Osteoblast (primary cell): ENCODE data around the gene MARK3. TPM values are rescaled to one million over a fixed set of nuclear protein-coding genes. Genes with fewer than 3 reads are reported as not detected.

Experiments
- DNase-seq: peaks from one replicate; pipeline ENCODE4 v3.0.0; 2011; ENCODE audit warnings: low spot score, mixed read lengths; ENCODE audit not compliant: insufficient read length; ENCODE audit errors: missing footprints
- H2AFZ ChIP-seq: 2 replicates; pipeline ENCODE4 v1.6.0; 2011; ENCODE audit warnings: mild to moderate bottlenecking, low read length
- H3K27ac ChIP-seq: 2 replicates; pipeline ENCODE4 v1.5.1; 2011; ENCODE audit warnings: mild to moderate bottlenecking, low read depth, low read length, moderate library complexity
- H3K27me3 ChIP-seq: 2 replicates; pipeline ENCODE4 v1.6.0; 2012; ENCODE audit warnings: mild to moderate bottlenecking, control low read depth, inconsistent platforms, low read length, moderate library complexity; ENCODE audit not compliant: insufficient read depth
- H3K36me3 ChIP-seq: 2 replicates; pipeline ENCODE4 v1.5.1; 2011; ENCODE audit warnings: mild to moderate bottlenecking, low read length, control low read depth, moderate library complexity; ENCODE audit not compliant: insufficient read depth
- H3K4me1 ChIP-seq: 2 replicates; pipeline ENCODE4 v1.5.1; 2011; ENCODE audit warnings: mild to moderate bottlenecking, low read length, control low read depth, moderate library complexity; ENCODE audit not compliant: insufficient read depth
- H3K4me2 ChIP-seq: 2 replicates; pipeline ENCODE4 v1.6.0; 2011; ENCODE audit warnings: mild to moderate bottlenecking, low read length; ENCODE audit not compliant: insufficient read depth
- H3K4me3 ChIP-seq: fragments of 200-600 bp; sonication (generic); 3 replicates; pipeline ENCODE4 v1.5.1; 2012; ENCODE audit warnings: mild to moderate bottlenecking, low read length, inconsistent platforms; ENCODE audit not compliant: insufficient read depth
- H3K79me2 ChIP-seq: 2 replicates; pipeline ENCODE4 v1.6.0; 2012; ENCODE audit warnings: mild to moderate bottlenecking, low read length, control low read depth, inconsistent platforms; ENCODE audit not compliant: insufficient read depth
- H3K9me3 ChIP-seq: 2 replicates; pipeline ENCODE4 v1.5.1; 2011; ENCODE audit warnings: low read depth, low read length, control low read depth
- H4K20me1 ChIP-seq: 2 replicates; pipeline ENCODE4 v1.6.0; 2012; ENCODE audit warnings: mild to moderate bottlenecking, low read length, control low read depth; ENCODE audit not compliant: insufficient read depth
- CTCF ChIP-seq: IDR thresholded peaks from 2 replicates; pipeline ENCODE4 v1.5.1; 2011; ENCODE audit warnings: mild to moderate bottlenecking, low read depth, low read length, moderate library complexity; ENCODE audit errors: extremely low read depth
- total RNA-seq: library from RNA; depleted of rRNA; stranded (reverse); fragments of >200 nt; gene quantifications from 2 replicates; pipeline ENCODE4 v1.2.3, GENCODE V29; 2012

MARK3 gene
- total RNA-seq, 1 donor, result 101 TPM

- Histone ChIP-seq H3K4me2 (no peak overlapping the region), H3K4me1 (no peaks in the 10 kb centered on the region), H3K4me3 (no peak overlapping the region), H3K27ac (no peak overlapping the region), H3K27me3 (no peaks in the 10 kb centered on the region), H2AFZ (no peak overlapping the region), H3K79me2 (peaks cover 21% of the 10 kb centered on the region), H3K9me3 (no peaks in the 10 kb centered on the region), H4K20me1 (no peaks in the 10 kb centered on the region), H3K36me3 (peaks cover 53% of the 10 kb centered on the region)
- no peak for DNase-seq
- no peak for TF ChIP-seq CTCF
Observed at GRCh38 chr14:103463851-103464250, 78.6 kb downstream of the MARK3 start.

GRCh38 chr14:103472939-103473338 lies 87.7 kb downstream of the MARK3 start:
- no peak overlapping the region for H2AFZ ChIP-seq
- no peaks in the 10 kb centered on the region for H3K27me3 ChIP-seq
- peaks cover 4% of the 10 kb centered on the region for H4K20me1 ChIP-seq
- no peak for TF ChIP-seq CTCF
- H3K36me3 ChIP-seq, result peaks cover 74% of the 10 kb centered on the region
- DNase-seq, result no peak
- H3K27ac ChIP-seq, result no peak overlapping the region
- peaks cover 3% of the 10 kb centered on the region for H3K79me2 ChIP-seq
- H3K4me3 ChIP-seq, result no peak overlapping the region
- H3K4me2 ChIP-seq, result no peak overlapping the region
- H3K4me1 ChIP-seq, result no peaks in the 10 kb centered on the region
- no peaks in the 10 kb centered on the region for H3K9me3 ChIP-seq

- Histone ChIP-seq H3K36me3 (peaks cover 67% of the 10 kb centered on the region), H3K9me3 (no peaks in the 10 kb centered on the region)
Observed at GRCh38 chr14:103474893-103475292, 89.7 kb downstream of the MARK3 start.

GRCh38 chr14:103476065-103476464 lies 90.8 kb downstream of the MARK3 start:
- no peak for TF ChIP-seq CTCF
- H3K4me3 ChIP-seq, result no peak overlapping the region
- H3K27ac ChIP-seq, result no peak overlapping the region
- peaks cover 4% of the 10 kb centered on the region for H4K20me1 ChIP-seq
- H3K79me2 ChIP-seq, result peaks cover 6% of the 10 kb centered on the region
- H3K9me3 ChIP-seq, result no peaks in the 10 kb centered on the region
- H3K4me2 ChIP-seq, result no peak overlapping the region
- H3K27me3 ChIP-seq, result no peaks in the 10 kb centered on the region
- no peak overlapping the region for H2AFZ ChIP-seq
- DNase-seq, result no peak
- peaks cover 72% of the 10 kb centered on the region for H3K36me3 ChIP-seq
- H3K4me1 ChIP-seq, result no peaks in the 10 kb centered on the region

More at GRCh38 chr14:103474893-103475292, 89.7 kb downstream of the MARK3 start:
- Histone ChIP-seq H4K20me1 (peaks cover 4% of the 10 kb centered on the region), H3K27ac (no peak overlapping the region), H3K4me3 (no peak overlapping the region), H3K4me2 (no peak overlapping the region), H3K27me3 (no peaks in the 10 kb centered on the region), H2AFZ (no peak overlapping the region), H3K79me2 (peaks cover 6% of the 10 kb centered on the region), H3K4me1 (no peaks in the 10 kb centered on the region)
- TF ChIP-seq CTCF, result no peak
- no peak for DNase-seq
